Limb (tissue), 2 donors: ENCODE data around the gene SHOC1.
"Not testable (repeated sequence)": the region's sequence is repeated elsewhere in the genome, so short reads cannot be mapped to it uniquely, and the experiment has no call there.

Experiments
- DNase-seq, 2 donors: peaks; one replicate each; pipeline ENCODE4 v3.0.0-alpha.2; 2016; ENCODE audit errors: extremely low spot score in 2 of 2

The SHOC1 gene

GRCh38 chr9:111794835-111795556, at the start of gene SHOC1:
Gene SHOC1, minus strand, starts transcription at chr9:111794937. Its CDS starts 3,519 bp downstream, at chr9:111791418.
- DNase-seq = no peak

GRCh38 chr9:111843971-111844370, 49.2 kb upstream of the SHOC1 start:
- DNase-seq = no peak

GRCh38 chr9:111842313-111842712, 47.6 kb upstream of the SHOC1 start:
- no peak for DNase-seq

- DNase-seq = no peak
These were observed 45.7 kb upstream of the SHOC1 start for GRCh38 chr9:111840442-111840841.

GRCh38 chr9:111839987-111840386, 45.2 kb upstream of the SHOC1 start:
- DNase-seq = no peak

GRCh38 chr9:111839387-111839786, 44.6 kb upstream of the SHOC1 start:
- no peak for DNase-seq

- DNase-seq = no peak
These were observed 43.7 kb upstream of the SHOC1 start for GRCh38 chr9:111838439-111838838.

- DNase-seq = no peak
These were observed 41.6 kb upstream of the SHOC1 start for GRCh38 chr9:111836311-111836710.

- DNase-seq = no peak
These were observed 39.2 kb upstream of the SHOC1 start for GRCh38 chr9:111833941-111834340.

GRCh38 chr9:111832449-111832848, 37.7 kb upstream of the SHOC1 start:
- no peak for DNase-seq

GRCh38 chr9:111831371-111832108, 36.8 kb upstream of the SHOC1 start:
- no peak for DNase-seq

- no peak for DNase-seq
These were observed 33.5 kb upstream of the SHOC1 start for GRCh38 chr9:111828193-111828592.

GRCh38 chr9:111825468-111826145, 30.9 kb upstream of the SHOC1 start:
- DNase-seq = no peak

- DNase-seq = no peak
These were observed 26.3 kb upstream of the SHOC1 start for GRCh38 chr9:111821006-111821528.

GRCh38 chr9:111819360-111819759, 24.6 kb upstream of the SHOC1 start:
- DNase-seq = no peak

- no peak for DNase-seq
These were observed 20.7 kb upstream of the SHOC1 start for GRCh38 chr9:111815285-111816070.

- no peak for DNase-seq
These were observed 17.6 kb upstream of the SHOC1 start for GRCh38 chr9:111812337-111812736.

- DNase-seq = no peak
These were observed 16.2 kb upstream of the SHOC1 start for GRCh38 chr9:111810908-111811307.

- not testable (repeated sequence) for DNase-seq
These were observed 15.7 kb upstream of the SHOC1 start for GRCh38 chr9:111810415-111810814.

GRCh38 chr9:111807197-111807596, 12.5 kb upstream of the SHOC1 start:
- no peak for DNase-seq

GRCh38 chr9:111806259-111806658, 11.5 kb upstream of the SHOC1 start:
- no peak for DNase-seq
